GM21423 (cell line): ENCODE measurements around the gene FBLN2.
"Not testable (repeated sequence)": the region's sequence is repeated elsewhere in the genome, so short reads cannot be mapped to it uniquely, and the experiment has no call there.

Experiments used
- ATAC-seq: cut with Tn5 transposase; IDR thresholded peaks from one replicate; pipeline ENCODE4 v1.9.1; 2021; ENCODE audit warnings: mild to moderate bottlenecking, moderate library complexity; ENCODE audit not compliant: unreplicated experiment

The FBLN2 gene

DNA sequence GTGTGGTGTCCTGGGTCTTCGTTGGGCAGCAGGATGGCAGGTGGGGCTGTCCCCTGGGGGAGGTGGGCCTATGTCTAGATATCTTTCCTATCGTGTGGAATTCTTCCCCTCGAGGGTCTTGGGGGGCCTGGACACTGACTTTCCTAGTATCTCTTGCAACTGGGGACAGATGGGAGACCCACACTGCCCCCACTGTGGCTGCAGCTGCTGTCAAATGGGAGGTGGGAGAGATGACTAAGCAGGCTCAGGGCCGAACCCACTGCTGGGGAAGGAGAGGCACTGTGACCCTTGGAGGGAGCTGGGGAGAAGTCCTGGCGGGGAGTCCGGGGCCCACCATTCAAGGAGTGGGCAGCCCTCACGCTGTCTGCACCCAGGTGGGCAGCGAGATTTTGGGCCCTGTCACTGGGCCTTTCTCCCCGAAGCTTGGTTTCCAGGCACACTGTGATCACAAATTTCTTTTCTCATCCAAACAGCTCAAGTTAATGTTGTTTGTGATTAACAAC is 2.9 kb upstream of the FBLN2 start:
- no peak for ATAC-seq

DNA sequence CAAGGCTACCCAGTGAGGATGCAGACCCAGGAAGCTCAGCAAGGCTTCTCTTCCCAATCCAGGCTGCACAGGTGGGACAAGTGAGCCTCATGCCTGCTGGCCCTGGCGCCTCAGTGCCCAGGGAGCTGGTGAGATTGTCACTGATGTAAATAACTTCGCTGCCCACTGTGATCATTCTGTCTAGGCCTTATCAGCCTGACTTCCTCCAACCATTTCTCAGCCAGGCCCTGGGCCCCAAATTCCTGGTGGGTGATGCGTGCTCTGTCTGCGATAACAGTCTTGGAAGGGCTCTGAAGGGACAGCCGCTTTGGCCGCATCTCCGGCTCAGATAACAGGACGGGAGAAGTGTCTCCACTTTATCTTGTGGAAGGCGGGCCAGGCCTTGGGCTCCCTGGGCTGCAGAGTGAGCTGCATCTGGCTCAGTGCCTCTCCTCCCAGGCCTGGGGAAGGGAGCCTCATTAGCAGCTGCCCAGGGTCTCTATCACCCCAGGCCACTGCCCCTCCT is 2.2 kb upstream of the FBLN2 start:
- ATAC-seq: no peak

DNA sequence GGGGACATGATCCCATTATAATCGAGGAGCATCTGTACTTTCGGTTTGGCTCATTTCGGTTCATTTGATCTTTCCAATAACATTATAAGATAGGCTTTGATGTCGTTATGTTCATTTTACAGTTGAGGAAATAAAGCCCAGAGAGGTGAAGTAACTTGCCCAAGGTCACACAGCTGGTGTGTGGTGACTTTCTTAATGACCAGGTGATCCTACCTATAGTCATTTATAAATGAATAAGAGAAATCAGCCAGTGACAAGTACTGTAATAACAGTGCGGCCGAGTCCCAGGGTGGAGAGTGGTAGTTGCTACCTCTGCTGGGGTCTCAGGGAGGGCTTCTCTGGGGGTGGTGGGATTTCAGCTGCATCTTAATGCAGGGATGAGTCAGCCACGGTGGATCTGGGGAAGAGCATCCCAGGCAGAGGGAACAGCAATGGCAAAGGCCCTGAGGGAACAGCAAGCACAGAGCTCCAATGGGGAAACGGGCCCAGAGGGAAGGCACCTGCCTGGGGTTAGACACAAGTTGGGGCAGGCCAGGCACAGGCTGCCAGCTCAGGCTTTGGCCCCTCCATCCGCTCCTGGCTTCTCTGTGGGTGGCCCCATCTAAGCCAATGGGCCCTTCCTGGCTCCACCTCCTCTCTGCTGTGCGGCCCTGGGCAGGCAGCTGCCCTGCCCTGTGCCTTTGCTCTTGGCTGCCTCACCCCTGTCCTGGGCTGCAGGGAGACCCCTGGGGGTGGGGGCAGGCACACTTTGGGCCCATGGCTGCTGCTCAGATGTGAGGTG is 1.1 kb upstream of the FBLN2 start:
- ATAC-seq: no peak

DNA sequence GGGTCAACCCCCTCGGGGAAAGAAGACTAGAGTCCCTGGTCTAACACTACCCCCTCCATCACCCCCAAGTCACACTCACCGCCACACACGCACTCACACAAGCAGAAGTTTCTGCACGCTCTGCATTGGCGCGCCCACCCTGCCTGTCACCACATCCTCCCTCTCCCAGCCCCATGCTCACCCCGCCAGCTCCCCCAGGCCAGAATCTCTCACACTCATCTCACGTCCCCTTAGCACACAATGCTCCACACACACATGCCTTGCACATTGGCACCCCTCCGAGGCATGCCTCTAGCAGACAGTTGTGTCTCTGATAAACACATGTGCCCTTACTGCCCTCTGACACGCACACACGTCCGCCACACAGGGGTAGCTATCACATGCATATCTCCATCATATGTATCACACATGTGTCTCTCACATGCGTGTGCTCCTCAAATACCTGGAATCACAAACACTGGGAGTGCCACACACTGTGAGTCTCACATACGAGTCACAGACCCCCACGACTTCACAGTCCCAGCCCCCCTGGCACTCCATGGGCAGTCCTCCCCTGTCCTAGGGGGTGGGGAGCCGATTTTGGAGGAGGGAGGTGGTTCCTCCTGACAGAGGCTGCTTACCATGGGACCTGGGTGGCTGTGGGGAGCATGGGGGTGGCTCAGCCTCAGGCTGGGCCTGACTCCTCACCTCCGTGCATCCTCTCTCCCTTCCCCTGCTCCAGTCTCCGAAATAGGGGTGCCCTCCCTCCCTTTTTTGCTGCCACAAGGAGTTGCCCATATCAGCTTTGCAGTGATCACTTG is 898 bp downstream of the FBLN2 start:
- no peak for ATAC-seq

DNA sequence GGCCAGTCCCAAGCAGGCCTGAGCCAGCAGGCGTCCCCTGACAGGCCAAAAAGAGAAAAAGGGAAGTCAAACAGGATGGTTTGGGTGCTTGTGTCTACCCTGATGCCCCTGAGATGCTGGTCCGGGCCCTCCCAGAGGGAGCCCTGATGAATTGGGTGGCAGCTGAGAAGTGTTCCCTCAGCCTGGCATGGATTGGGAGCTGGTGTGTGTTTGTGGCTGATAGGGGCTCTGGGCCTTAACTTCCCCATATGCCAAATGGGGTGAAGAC is 1.4 kb downstream of the FBLN2 start:
- no peak for ATAC-seq

DNA sequence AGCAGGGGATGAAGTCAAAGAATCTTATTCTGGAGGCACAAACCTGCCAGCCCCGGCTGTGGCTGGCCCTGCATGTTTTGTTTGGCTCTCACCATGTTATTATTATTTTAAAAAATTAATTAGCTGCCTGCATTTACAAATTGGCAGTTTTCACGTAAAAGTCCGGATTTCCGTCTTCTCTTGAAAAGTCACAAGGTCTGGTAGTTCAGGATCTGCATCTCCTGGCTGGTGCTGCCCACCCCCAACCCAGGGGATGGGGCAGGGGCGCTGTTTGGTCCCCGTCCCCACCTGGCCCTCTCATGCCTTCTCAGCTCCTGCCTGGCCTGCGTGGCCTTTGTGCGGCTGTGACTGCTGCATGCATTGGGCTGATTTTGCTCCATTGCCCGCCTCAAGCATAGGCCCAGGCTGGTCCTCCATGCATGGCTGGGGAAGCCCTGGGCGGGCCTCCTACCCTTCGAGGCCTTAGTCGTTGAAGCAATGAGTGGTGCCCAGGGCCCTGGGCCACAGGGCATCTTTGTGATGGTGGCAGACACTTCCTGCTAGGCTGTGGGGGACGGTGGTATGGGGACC is 2.0 kb downstream of the FBLN2 start:
- ATAC-seq: no peak

DNA sequence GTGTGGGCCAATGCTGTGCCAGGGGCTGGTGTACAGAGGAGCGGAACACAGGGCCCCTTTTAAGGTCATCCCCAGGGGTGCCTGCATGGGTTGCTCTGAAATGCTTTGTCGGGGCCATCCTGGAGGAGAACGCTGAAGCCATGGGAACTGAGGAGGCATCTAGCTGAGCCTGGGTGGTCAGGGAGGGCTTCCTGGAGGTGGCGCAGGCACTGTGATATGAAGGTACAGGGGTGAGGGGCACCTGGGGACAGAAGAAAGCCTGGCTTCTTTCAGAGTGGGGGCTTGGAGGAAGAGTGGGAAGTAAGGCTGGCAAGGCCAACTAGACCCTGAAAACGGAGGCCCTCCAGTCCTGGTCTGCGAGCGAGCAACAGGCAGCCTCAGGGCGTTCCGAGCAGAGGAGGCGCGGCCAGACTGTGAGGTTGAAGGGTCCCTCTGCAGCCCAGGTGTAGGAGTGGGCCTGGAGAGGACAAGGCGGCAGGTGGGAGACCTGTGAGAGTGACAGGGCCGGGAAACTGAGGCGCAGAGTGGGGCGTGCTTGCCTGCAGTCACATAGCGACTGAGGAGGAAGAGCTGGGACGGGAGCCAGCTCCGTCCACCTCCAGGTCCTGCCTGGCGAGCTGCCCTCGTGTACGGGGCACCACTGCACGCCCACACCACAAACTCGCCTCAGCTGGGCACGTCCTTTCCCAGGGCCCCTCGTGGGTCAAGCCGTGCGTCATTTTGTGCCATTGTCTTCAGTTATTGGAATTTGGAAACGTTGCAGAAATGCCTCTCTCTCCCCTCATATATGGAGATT is 4.1 kb downstream of the FBLN2 start:
- ATAC-seq: no peak

DNA sequence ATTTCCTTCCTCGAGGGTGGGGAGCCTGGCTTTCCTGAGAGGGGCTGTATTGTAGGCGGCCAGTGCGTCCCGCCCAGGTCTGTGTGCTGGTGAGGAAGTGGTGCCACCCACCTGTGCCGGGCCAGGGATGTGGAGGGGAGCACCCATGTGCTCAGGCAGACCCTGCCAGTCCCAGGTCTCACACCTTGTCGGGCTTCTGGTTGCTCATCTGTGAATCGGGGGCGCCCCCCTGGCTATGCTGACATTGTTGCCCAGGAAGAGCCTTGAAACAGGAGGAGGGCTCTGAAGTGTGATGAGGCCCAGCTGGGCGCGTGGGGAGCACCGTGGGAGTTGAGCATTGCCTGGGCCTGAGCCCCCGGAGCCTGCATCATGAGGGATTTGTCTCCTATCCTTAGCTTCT is 4.8 kb downstream of the FBLN2 start:
- no peak for ATAC-seq

DNA sequence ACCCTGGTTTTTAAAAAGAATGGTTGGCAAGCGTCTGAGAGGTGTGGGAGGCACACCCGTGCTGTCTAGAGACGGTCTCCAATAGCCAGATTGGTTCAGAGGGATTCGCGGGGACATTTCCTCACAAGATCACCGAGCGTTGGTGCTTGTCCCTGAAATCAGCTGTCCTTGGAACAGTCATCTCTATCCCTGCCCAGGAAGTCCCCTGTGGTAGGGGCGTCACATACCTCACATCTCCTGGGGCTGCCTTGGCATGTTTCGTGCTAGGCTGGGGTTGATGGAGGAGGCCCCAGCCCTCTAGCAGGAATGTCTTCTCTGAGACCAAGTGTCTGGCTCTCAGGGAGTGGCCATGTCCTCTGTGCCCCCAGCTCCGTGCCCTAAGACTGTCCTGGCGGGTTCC is 6.8 kb downstream of the FBLN2 start:
- no peak for ATAC-seq

DNA sequence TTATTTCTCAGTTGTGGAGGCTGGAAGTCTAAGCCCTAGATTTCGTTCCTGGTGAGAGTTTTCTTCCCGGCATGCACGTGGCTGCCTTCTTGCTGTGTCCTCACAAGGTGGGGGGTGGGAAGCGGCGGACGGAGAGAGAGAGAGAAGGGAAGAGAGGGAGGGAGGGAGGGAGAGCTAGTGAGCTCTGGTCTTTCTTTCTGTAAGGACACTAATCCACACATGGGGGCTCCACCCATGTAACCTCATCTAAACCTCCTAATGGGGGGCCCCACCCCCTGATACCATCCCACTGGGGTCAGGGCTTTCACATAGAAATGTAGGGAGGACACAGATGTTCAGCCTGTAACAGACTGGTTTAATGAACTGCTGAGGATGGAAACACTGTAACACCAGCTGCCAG is 7.3 kb downstream of the FBLN2 start:
- no peak for ATAC-seq

DNA sequence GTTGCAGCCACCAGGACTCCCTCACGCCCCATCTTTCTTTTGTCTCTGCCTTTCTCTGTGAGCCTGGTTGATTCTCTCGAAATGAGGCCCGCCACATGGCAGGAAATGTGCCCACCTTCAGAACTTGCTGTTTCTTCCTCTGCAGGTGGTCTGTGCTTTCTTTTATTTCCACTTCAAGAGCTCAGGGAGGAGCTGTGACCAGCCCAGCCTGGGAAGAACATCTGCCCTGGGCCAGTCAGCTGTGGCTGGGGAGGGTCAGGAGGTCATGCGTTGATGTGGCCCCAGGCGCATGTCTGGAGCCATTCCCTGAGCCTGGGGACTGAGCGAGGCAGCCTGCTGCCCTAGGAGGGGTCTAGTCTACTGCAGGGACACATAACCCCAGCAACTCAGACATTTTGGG is 8.0 kb downstream of the FBLN2 start:
- ATAC-seq: no peak

DNA sequence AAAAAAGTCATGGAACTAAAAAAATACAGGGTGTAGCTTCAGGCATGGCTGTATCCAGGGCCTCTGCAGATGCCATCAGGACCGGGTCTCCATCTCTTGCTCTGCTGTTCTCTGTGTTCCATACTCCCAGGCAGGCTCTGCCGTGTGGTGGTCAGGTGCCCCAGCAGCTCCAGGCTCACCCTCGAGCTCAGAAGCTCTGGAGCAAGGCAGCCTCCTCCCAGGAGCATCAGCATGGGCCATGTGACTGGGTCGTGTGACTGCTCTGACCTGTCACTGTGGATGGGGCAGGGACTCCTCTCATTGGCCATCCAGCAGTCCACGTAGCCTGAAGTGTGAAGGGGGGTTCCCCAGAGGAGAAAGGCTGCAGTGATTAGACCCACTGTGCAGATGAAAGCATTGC is 8.5 kb downstream of the FBLN2 start:
- ATAC-seq: no peak

DNA sequence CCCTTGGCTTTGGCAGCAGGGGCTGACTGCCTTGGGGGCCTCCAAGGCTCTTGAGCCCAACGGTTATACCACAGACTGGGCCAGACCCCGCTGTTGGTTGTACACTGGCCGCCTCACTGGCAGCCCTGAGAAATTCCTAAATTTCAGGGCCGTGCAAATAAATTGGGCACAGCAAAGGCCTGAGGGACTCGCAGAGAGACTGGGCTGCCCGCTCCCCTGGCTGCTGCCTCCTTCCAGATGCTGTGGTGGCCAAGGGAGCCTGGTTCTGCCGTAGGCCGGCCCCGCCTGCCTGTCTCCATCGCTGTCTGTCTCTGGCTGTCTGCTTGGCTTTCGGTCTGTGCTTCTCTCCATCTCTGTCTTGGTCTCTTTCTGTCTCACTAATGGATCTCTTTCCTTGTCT is 9.0 kb downstream of the FBLN2 start:
- ATAC-seq: no peak

DNA sequence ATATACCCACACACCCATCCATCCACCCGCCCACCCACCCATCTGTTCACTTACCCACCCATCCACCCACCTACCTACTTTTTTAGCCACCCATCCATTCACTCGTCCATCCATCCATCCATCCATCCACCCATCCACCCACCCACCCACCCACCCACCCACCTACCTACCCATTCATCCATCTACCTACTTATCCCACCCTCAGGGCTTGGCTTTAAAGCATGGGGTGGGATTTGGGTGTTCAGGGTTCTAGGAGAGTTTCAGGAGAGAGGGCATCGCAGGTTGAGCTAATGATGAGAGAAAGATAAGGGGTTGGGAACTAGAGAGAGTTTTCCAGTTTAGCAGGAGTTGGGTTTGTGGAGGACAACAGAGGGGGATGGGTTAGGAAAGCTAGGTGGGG is 9.7 kb downstream of the FBLN2 start:
- ATAC-seq: no peak

DNA sequence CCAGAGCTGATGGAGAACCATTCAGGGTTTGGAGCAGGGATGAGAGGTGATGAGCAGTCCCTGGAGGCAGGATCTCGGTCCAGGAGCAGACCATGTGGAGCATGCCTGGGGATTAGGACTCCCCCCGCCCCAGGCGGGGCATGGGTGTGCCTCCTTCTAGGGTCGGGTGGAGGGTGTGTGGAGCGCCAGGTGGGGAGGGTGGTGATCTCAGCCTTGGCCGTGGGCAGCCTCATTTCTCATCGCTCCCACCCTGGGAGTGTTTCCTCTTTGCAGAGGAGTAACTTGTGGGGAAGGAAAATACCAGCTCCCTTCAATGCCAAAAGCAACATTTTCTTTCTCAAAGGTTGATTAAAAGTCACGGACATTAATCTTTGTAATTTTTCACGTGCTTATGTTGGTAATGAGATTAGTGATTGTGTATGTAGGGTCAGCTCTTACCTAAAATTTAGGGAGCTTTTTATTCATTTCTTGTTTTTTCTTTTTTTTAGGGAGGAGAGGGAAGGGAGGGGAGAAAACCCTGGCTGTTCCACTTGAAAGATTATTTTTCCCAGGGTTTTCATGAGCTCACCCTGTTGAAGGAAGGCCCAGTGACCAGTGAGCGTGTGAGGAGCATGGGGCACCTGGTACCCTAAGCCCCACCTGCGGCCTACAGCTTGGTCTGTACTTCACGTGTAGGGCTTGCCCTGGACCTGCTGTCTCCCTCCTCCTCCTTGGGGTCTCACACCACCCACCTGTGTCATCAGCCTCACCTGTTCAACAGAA is 11.0 kb downstream of the FBLN2 start:
- no peak for ATAC-seq

DNA sequence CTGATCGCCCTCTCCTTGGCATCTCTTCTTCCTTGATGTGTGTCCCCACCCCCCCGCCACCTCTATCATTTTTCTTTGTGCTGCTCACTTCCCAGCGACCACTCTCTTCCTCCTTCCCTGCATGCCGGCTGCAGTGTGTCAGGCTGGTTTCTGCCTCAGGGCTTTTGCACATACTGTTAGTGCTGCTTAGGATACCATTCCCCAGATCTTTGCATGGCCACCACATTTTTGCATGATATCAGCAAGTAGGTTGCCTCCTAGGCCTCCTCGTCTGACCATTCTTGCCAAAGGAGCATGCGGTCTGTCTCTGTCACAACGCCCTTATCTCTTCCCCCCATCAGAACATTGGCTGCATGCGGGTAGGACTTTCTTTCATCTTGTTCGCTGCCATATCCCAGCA is 12.5 kb downstream of the FBLN2 start:
- no peak for ATAC-seq

DNA sequence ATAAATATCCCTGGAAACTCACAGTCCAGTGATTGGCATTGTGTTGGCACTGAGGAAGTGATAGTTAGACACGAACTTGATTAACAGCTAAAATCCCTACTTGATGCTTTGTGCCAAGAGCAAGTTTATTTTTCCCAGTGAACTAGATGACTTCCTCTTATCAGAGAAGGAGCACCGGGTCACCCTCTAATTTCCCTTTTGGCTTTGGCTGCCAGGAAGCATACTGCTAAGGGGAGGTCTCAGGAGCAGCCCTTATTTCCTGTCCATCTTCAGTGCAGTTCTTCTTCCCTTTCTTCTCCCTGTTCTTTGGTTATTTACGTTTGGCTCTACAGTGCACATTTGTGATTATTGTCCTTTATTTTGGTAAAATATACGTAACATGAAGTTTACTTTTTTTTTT is 13.0 kb downstream of the FBLN2 start:
- no peak for ATAC-seq

DNA sequence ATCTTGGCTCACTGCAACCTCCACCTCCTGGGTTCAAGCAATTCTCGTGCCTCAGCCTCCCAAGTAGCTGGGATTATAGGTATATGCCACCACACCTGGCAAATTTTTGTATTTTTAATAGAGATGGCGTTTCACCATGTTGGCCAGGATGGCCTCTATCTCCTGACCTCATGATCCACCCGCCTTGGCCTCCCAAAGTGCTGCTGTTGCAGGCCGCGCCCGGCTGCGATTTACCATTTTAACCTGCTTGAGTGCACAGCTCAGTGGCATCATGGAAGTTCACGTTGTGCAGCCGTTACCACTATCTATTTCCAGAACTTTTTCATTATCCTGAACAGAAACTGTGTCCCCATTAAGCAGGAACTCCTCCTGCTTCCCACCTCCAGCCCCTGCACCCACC is 13.5 kb downstream of the FBLN2 start:
- ATAC-seq: not testable (repeated sequence)

DNA sequence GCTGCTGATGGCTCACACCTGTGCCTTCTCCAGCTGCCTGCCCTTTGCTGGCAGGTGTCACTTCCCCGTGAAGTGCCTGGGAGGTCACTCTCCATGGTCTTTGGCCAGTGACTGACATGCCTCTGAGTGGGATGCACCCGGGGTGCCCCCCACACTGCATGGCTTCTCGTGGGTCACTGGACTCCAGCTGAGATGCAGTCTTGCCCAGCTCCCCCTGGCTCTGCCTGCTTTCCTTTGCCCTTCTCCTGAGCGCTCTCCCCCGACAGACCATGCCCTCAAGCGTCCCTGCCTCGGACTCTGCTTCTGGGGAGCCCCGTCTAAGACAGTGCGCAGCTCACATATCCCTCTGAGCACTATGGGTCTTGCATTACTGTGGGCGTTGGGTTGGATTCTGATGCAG is 14.4 kb downstream of the FBLN2 start:
- no peak for ATAC-seq

DNA sequence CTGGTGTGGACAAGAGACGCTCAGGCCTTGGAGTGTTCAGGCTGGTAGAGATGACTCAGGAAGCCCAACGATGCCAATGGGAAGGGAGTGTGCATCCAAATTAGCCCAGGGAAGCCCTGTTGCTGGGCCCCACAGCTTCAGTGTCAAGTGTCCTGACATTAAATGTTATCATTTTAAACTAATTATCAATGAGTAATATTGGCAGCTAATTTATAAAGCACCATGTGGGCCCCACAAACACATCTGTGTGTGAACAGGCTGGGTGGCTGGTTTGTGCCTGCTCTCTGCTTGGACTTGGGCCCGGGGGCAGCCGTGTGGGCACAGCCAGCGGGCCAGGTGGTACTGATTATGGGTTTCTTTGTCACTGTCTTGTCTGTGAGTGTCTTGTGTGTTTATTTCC is 15.0 kb downstream of the FBLN2 start:
- ATAC-seq: no peak
